DMS 273 (cell line): ENCODE data around the gene CTLA4.
"Not testable (repeated sequence)": the region's sequence is repeated elsewhere in the genome, so short reads cannot be mapped to it uniquely, and the experiment has no call there.

ENCODE experiments used
- DNase-seq: peaks from one replicate; lab custom pipeline; 2025; ENCODE audit not compliant: unreplicated experiment; lab: John Stamatoyannopoulos, UW

Gene CTLA4

GRCh38 chr2:203855274-203855673 lies 12.3 kb upstream of the CTLA4 start:
- DNase-seq: no peak

DNA sequence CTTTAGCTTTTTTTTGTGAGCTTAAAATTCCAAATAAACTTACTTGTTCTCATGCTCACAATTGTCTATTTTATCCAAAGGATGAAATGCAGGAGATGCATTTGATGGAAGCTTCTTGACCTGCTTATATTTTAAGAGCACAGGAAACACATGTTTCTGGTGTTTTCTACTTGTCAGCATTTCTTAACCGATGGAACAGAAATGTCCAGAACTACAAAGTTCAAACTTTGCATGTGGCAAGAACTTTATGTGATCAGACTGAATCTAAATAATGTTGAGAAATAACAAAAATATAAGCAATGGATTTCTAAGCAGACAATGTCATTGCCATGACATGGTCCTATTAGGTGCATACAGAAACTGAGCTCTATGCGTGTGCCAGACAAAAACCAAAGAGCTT lies 9.9 kb upstream of the CTLA4 start:
- no peak for DNase-seq

DNA sequence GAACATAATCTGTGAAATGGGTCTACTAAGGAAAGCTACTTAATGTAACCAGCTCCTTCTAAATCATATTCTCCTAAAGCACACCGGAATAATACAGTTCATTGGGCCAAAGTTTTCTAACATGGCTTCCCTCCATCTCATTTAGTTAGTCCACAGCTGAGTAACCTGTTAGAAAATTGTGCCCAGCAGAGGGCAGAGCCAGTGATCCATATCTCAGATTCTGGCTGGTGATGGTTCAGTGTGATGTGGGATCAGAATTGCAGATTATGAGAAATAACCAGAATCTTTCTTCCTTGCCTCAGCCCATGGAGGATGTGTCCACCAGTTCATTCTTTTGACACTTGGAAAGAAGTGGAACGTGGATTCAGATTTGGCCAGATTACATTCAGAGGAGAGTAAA lies 9.4 kb upstream of the CTLA4 start:
- no peak for DNase-seq

DNA sequence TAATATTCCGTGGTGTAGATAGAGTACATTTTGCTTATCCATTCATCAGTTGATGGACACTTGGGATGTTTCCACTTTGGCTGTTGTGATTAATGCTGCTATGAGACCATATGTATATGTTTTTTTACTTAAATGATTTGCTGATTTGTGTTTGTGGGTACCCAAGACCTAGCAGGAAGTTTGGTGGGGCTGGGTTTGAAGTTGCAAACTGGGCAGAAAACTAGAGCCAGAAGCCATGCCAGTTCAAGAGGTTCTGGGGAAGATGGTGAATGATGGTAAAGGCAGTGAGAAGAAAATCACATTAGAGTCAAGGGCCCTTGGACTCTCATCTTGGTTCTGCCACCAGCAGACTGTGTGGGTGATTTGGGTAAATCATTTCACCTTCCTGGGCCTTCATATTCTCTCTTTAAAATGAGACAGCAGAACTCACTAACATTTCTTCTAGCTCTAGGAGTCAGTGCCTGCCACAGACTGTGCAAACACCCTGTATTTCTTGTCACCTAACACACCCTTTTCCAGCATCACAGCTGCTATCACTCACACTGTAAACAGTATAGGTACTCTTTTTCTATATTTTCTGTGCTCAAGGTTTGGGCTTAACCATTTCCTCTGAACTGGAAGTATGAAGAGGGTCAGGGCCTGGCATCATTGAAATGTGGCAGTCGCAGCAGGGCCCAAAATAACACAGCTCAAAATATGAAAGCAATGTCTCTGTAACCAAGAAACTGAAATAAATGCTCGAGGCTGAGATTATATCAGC lies 8.4 kb upstream of the CTLA4 start:
- DNase-seq: no peak

DNA sequence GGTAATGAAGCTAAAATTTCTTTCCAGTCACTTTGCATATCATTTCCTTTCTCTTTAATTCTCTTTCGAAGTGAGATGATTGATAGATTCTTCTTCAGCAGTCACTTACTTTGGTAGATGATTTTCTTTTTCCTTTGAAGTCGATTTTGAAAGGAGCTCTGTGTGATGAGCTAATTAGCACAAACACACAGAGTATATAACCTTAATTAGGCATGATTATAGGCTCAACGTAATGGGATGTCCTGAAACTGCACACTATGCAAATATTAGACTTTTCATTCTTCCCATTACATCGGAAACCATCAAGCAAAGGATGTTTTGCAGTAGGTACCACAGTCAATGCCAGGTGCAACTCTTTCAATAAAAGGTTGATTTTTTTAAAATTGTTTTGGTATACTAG lies 6.4 kb upstream of the CTLA4 start:
- DNase-seq: no peak

- DNase-seq: no peak
Measured at GRCh38 chr2:203861607-203862006, 6.0 kb upstream of the CTLA4 start.

DNA sequence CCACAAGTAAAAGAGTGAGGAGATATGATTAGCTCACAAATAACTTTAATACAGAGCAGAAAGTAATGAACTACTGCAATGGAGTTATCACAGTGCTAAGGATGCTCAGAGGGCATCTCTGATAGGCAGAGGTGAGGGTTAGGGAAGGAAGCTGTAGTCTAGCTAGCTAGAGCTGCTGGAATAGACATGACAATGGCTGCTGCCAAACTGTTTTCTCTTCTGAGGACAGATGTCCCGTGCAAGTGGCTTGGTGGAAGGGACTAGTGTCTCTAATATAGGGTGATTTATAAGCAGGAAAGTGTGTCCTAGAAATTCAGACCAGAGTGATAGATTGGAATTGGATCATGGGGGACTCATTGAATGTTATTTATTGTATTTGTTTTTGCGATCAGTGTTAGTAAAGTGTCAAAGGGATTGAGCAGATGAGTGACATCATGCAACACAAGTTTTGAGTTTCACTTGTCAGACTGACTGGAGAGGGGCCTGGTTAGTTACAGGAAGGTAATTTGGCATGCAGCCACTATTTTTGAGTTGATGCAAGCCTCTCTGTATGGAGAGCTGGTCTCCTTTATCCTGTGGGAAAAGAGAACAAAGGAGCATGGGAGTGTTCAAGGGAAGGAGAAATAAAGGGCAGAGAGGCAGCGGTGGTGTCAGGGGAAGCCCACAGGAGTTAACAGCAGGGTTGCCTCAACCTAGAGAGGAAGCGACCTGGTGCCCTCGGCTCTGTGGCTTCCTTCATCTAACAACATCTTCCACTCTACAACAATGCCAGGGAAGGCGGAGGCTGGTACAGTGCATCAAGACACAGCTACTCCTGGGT lies 1.9 kb downstream of the CTLA4 start:
- no peak for DNase-seq

- DNase-seq: no peak
Measured at GRCh38 chr2:203870481-203870880, 2.9 kb downstream of the CTLA4 start.

DNA sequence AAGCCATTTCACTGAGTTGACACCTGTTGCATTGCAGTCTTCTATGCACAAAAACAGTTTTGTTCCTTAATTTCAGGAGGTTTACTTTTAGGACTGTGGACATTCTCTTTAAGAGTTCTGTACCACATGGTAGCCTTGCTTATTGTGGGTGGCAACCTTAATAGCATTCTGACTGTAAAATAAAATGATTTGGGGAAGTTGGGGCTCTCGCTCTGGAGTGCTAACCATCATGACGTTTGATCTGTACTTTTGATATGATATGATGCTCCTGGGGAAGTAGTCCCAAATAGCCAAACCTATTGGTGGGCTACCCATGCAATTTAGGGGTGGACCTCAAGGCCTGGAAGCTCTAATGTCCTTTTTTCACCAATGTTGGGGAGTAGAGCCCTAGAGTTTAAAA lies 3.4 kb downstream of the CTLA4 start:
- no peak for DNase-seq

DNA sequence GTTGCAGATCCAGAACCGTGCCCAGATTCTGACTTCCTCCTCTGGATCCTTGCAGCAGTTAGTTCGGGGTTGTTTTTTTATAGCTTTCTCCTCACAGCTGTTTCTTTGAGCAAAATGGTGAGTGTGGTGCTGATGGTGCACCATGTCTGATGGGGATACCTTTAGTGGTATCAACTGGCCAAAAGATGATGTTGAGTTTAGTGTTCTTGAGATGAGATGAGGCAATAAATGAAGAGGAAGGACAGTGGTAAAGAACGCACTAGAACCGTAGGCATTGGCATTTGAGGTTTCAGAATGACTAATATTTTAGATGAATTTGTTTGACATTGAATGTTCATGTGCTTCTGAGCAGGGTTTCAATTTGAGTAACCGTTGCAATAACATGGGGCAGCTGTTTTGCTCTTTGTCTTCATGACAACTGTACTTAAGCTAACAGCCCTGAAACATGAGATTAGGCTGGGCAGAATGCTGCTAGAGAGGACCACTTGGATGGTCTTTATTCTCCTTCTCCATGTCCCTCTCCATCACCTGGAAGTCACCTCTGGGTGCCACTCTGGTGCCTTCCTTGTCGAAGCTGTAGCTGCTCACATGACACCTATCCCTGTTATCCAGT lies 3.9 kb downstream of the CTLA4 start:
- DNase-seq: no peak

GRCh38 chr2:203873461-203873860 lies 5.9 kb downstream of the CTLA4 start:
- no peak for DNase-seq

DNA sequence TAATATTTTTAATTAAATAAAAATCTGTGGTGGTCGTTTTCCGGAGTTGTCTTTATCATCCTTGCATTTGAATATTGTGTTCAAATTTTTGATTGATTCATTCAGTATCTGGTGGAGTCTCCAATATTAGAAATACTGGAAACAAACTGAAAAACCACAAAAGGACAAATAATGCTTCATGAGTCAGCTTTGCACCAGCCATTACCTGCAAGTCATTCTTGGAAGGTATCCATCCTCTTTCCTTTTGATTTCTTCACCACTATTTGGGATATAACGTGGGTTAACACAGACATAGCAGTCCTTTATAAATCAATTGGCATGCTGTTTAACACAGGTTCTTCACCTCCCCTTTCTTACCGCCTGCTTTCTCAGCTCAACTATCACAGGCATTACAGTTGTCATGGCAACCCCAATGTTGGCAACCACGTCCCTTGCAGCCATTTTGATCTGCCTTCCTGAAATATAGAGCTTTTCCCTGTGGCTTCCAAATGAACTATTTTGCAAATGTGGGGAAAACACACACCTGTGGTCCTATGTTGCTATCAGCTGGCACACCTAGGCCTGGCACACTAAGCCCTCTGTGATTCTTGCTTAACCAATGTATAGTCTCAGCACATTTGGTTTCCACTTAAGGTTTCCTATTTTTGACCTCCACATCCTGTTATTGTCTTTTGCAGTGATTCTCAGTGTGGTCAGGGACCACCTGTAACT lies 6.5 kb downstream of the CTLA4 start:
- peak; percentile 8 for DNase-seq

GRCh38 chr2:203875471-203875870 lies 7.9 kb downstream of the CTLA4 start:
- DNase-seq: no peak

GRCh38 chr2:203876328-203876727 lies 8.8 kb downstream of the CTLA4 start:
- DNase-seq: no peak

- DNase-seq: no peak
Measured at GRCh38 chr2:203878063-203878462, 10.5 kb downstream of the CTLA4 start.

GRCh38 chr2:203880557-203881125 lies 13.1 kb downstream of the CTLA4 start:
- DNase-seq: no peak

DNA sequence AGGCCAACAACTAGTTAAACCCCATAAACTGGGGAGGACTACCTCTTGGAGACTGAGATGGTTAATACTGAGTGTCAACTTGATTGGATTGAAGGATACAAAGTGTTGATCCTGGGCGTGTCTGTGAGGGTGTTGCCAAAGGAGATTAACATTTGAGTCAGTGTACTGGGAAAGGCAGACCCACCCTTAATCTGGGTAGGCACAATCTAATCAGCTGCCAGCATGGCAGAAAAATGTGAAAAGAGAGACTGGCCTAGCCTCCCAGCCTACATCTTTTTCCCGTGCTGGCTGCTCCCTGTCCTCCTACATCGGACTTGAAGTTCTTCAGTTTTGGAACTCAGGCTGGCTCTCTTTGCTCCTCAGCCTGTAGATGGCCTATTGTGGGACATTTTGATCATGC lies 13.6 kb downstream of the CTLA4 start:
- DNase-seq: not testable (repeated sequence)

DNA sequence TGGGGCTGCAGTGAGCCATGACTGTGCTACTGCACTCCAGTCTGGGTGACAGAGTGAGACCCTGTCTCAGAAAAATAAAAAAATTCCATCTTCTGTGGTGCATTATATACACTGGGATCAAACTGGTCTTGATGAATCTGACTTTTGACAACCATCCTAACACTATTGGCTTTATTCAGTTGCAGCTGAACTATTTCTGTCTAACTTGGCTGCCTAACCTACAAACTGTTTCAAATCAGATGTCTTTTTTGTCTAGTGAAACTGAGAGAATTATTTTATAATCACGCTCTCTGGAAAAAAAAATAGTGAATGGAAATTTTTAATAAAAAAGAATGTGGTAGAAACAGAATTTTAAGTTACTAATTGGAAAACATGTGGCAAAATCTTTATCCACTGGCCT lies 15.0 kb downstream of the CTLA4 start:
- DNase-seq: no peak

GRCh38 chr2:203886661-203887151 lies 19.1 kb downstream of the CTLA4 start:
- no peak for DNase-seq

DNA sequence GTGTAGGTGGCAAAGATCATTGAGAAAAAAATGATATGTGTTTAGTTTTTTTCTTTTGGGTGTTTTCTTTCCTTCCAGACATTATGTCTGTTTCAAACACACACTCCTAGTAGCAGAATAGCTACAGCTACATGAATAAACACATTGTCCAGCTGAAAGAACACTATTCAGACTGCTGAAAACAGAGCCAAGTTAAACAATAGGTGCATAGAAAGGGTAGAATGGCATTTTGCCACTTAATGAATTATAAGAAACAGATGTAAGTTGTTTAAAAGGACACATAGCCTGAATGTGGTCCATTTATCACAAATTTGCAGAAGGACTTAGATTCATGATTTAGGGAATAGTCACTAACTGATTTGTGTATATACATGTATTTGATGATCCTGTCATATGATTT lies 20.1 kb downstream of the CTLA4 start:
- DNase-seq: no peak

GRCh38 chr2:203889542-203889941 lies 22.0 kb downstream of the CTLA4 start:
- no peak for DNase-seq
